ENCODE data around the gene SYT2. TPM values are rescaled to one million over a fixed set of nuclear protein-coding genes. Genes with fewer than 3 reads are reported as not detected.
A peak's percentile ranks its signal among the peaks of the same experiment; 100 is the strongest.
"Not testable (repeated sequence)": the region's sequence is repeated elsewhere in the genome, so short reads cannot be mapped to it uniquely, and the experiment has no call there.

SYT2 gene
- polyA plus RNA-seq (ENCODE audit: insufficient read depth in 1 of 5, insufficient read length in 5 of 5, low replicate concordance in 1 of 5) = 1 to 10 TPM; 2.1 to 4.5 (median 3.6) TPM
- long read RNA-seq, donor 1 = 0 reads
- long read RNA-seq, donor 2 = 0 reads
- long read RNA-seq, donor 3 = 0 reads
- long read RNA-seq, donor 4 = 0 reads
- long read RNA-seq, donor 5 = 0 reads
- long read RNA-seq, donor 6 = 0 reads
- long read RNA-seq, donor 7 = 0 reads
- long read RNA-seq, donor 8 = 0 reads

- DNase-seq = peak; percentile 58 to 61
Observed at GRCh38 chr1:202710070-202711045, at the start of gene SYT2. Gene SYT2, minus strand, starts transcription at chr1:202710454. Its CDS starts 104,682 bp downstream, at chr1:202605772.

- DNase-seq = no peak
Observed at GRCh38 chr1:202756391-202756790, 46.1 kb upstream of the SYT2 start.

GRCh38 chr1:202754293-202754692 lies 44.0 kb upstream of the SYT2 start:
- no peak for DNase-seq

- DNase-seq = no peak
Observed at GRCh38 chr1:202752774-202753173, 42.5 kb upstream of the SYT2 start.

DNA sequence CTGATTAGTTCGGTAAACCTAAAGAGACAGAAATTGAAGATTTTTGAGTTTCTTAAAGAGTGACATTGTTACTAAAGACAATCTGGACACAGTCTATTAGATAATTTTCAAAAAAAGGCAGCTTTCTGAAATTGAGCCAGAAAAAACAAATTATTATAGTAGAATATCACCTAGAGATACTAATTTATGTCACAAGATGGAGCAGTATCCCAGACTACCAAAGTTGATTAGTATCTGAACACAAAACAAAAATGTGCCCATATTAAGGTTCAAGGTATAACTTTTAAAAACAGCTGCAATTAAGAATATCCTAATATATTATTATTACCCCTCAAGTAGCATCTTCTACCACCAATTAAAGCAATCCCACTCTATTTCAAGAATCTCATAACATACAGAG lies 40.5 kb upstream of the SYT2 start:
- DNase-seq = no peak

DNA sequence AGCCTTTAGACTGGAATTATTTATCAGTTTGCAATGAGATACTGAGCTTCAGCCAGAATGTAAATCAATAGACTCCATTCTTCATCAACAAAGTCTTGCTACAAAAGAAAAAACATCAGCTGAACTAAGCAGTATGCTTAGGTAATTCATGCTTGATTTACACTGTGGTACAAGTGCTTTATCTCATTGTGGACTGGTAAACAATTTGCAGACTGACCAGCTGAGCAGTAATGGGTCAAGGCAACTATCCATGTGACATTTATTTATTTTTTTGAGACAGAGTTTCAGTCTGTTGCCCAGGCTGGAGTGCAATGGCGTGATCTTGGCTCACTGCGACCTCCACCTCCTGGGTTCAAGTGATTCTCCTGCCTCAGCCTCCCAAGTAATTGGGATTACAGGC lies 39.8 kb upstream of the SYT2 start:
- no peak for DNase-seq

- no peak for DNase-seq
Observed at GRCh38 chr1:202745323-202745888, 35.2 kb upstream of the SYT2 start.

- DNase-seq = not testable (repeated sequence)
Observed at GRCh38 chr1:202744770-202745169, 34.5 kb upstream of the SYT2 start.

GRCh38 chr1:202742496-202742895 lies 32.2 kb upstream of the SYT2 start:
- no peak for DNase-seq

GRCh38 chr1:202733251-202733650 lies 23.0 kb upstream of the SYT2 start:
- DNase-seq = no peak

GRCh38 chr1:202728951-202729350 lies 18.7 kb upstream of the SYT2 start:
- DNase-seq = no peak

GRCh38 chr1:202725526-202725925 lies 15.3 kb upstream of the SYT2 start:
- DNase-seq = no peak

DNA sequence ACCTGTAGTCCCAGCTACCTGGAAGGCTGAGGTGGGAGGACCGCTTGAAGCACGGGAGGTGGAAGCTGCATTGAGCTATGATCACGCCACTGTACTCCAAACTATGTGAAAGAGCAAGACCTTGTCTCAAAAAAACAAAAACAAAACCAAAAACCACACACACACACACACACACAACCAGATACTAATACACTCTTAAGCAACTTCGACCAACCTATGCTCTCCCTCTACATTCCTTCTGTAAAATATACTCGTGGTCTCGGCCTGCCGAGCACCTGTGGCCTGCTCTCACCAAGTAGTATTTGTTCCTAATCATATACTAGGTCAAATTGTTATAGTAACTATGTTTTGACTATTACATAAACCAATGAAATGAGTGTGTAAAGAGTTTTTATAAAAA lies 13.5 kb upstream of the SYT2 start:
- no peak for DNase-seq

- not testable (repeated sequence) for DNase-seq
Observed at GRCh38 chr1:202723046-202723445, 12.8 kb upstream of the SYT2 start.

DNA sequence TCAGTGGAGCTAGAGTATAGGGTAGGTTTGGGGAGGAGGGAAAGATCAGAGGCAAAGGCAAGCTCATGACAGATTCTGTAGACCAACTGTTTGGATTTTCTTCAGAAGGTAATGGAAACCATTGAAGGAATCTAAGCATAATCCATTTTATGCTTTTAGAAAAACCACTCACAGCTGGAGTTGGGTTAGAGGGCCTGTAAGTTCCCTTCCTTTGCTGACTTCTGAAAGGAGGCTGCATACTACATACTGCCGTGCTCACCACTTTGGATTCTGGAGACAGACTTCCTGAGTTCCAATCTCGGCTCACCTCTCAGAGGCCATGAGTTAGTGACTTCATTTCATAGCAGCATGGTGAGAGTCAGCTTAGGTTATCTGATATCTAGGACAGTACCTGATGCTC lies 6.4 kb upstream of the SYT2 start:
- DNase-seq = no peak

DNA sequence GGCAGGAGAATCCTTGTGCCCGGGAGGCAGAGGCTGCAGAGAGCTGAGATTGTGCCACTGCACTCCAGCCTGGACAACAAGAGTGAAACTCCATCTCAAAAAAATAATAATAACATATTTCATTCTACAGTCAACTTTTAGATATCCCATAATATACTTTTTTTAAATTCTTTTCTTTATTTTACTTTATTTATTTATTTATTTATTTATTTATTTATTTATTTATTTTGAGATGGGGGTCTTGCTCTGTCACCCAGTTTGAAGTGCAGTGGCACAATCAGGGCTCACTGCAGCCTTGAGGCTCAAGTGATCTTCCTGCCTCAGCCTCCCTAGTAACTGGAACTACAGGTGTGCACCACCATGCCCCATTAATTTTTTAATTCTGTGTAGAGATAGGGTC lies 3.9 kb upstream of the SYT2 start:
- not testable (repeated sequence) for DNase-seq

DNA sequence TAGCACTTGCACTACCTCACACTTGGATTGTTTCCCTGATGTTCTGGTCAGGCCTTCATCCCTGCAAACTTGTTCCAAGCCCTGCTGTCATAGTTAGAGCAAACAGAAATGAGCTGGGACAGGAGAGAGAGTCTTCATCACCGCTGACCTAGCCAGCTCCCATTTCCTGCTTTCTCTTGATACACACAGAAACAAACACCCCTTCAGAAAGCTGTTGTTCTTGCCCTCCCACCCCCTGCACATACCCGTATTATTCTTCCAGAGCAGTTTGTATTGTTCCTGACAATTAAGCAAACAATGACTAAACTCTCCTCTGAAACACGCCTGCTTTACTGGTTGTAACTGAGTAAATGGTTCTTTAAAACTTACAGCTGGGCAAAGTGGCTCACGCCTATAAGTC lies 2.9 kb upstream of the SYT2 start:
- no peak for DNase-seq

- no peak for DNase-seq
Observed at GRCh38 chr1:202711949-202712635, 1.8 kb upstream of the SYT2 start.

DNA sequence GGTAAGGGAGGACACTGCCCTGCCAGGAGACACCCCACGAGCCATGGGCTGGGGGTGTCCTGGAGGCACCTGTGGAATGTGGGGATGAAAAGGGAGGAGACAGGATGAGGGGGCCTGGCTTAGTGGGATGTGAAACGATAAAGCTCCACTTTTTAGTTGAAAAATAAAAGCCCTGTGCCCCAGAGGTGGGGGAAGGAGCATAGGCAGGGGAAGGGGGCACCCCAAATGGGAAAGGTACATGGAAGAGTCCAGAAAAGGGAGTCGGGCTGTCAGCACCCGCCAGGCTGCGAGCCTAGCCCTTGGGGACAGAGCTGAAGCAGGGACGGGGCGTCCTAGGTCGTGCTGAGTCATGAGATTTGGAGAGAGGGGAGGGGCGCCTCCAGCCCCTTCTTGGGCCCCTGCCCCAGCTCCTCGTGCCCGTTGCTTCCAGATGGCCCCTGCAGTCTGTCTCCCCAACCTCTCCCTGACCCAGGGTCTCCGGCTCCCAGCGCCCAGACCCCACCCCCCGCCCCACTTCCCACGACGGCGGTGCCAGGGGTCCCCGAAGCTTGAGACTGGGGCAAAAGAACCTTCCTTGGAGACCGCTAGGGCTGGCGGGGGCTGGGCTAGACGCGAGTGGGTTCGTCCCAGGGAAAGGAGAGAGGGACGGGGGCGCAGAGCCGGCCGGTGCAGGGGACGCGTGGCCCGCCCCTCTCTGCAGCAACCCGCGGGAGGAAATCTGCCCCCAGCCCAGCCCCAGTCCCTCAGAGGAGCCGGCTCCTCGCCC lies 795 bp downstream of the SYT2 start:
- no peak for DNase-seq

DNA sequence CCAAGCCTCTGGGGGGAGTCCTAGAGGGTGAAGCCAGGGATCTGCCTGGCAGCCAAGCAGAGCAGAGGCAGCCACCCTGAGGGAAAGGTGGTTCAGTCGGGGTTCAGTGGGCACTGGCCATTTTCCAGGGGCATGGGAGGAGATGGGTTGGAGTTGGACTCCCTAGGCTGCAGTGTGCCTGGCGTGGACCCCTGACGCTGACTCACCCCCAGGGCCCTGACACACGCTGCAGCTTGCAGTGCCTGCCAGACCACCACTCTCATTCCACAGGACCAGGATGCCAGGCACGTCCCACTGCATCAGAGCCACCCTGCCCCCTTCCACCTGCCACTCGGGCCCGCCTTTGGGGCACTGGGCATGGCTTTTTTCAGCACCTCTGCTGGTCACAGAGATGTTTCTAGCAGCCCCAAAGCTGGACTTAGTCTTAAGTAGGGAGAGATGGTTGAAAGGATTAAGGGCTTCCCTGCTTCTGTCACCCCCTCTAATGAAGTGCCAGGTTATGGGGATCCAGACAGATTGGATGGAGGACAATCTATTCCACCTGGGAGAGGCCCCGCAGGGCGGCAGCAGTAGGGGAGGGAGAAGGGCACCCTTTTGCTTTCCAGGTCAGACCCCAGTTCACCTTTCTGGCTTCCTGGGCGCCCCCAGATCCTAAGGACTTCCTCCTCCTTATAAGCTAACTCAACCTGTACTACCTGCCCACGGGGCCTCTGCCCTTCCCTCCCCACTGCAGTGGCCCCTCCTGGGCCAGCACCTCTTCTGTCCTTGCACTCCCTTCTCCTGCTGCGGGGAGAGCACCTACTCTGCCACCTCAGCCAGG lies 1.6 kb downstream of the SYT2 start:
- DNase-seq = no peak
